GM18502 (cell line): ENCODE measurements around the gene NARS2.
A peak's percentile ranks its signal among the peaks of the same experiment; 100 is the strongest.
"Not testable (repeated sequence)": the region's sequence is repeated elsewhere in the genome, so short reads cannot be mapped to it uniquely, and the experiment has no call there.

Source experiments
- ATAC-seq: cut with Tn5 transposase; IDR thresholded peaks from one replicate; pipeline ENCODE4 v1.9.1; 2021; ENCODE audit warnings: mild to moderate bottlenecking; ENCODE audit not compliant: unreplicated experiment, poor library complexity

NARS2 gene

GRCh38 chr11:78574386-78575381 is at the start of gene NARS2:
NARS2 (minus strand) TSS chr11:78574864; CDS start chr11:78574488, 376 bp downstream.
- peak; percentile 96 for ATAC-seq

GRCh38 chr11:78622666-78623065 is 48.0 kb upstream of the NARS2 start:
- ATAC-seq: no peak

- no peak for ATAC-seq
These were observed 45.5 kb upstream of the NARS2 start for GRCh38 chr11:78620159-78620558.

- ATAC-seq: no peak
These were observed 41.1 kb upstream of the NARS2 start for GRCh38 chr11:78615724-78616123.

GRCh38 chr11:78613378-78613813 is 38.7 kb upstream of the NARS2 start:
- no peak for ATAC-seq

- ATAC-seq: no peak
These were observed 38.2 kb upstream of the NARS2 start for GRCh38 chr11:78612721-78613377.

- ATAC-seq: not testable (repeated sequence)
These were observed 34.7 kb upstream of the NARS2 start for GRCh38 chr11:78609321-78609720.

- no peak for ATAC-seq
These were observed 33.0 kb upstream of the NARS2 start for GRCh38 chr11:78607696-78608095.

GRCh38 chr11:78606667-78607066 is 32.0 kb upstream of the NARS2 start:
- ATAC-seq: no peak

- no peak for ATAC-seq
These were observed 30.6 kb upstream of the NARS2 start for GRCh38 chr11:78605296-78605695.

- no peak for ATAC-seq
These were observed 29.1 kb upstream of the NARS2 start for GRCh38 chr11:78603792-78604191.

- ATAC-seq: not testable (repeated sequence)
These were observed 28.1 kb upstream of the NARS2 start for GRCh38 chr11:78602771-78603170.

GRCh38 chr11:78601066-78601465 is 26.4 kb upstream of the NARS2 start:
- not testable (repeated sequence) for ATAC-seq

- not testable (repeated sequence) for ATAC-seq
These were observed 22.9 kb upstream of the NARS2 start for GRCh38 chr11:78597579-78597978.

- ATAC-seq: no peak
These were observed 20.9 kb upstream of the NARS2 start for GRCh38 chr11:78595436-78596130.

GRCh38 chr11:78594814-78595213 is 20.1 kb upstream of the NARS2 start:
- no peak for ATAC-seq

GRCh38 chr11:78588517-78588916 is 13.9 kb upstream of the NARS2 start:
- no peak for ATAC-seq

GRCh38 chr11:78587446-78587845 is 12.8 kb upstream of the NARS2 start:
- ATAC-seq: no peak

- no peak for ATAC-seq
These were observed 11.9 kb upstream of the NARS2 start for GRCh38 chr11:78586452-78587046.

GRCh38 chr11:78583889-78584288 is 9.2 kb upstream of the NARS2 start:
- no peak for ATAC-seq
